NCI-H2107 treated with DMSO at 0.1 percent for 48 hours (cell line): Measurements from ENCODE around the gene RASGRF2.
"Not testable (repeated sequence)": the region's sequence is repeated elsewhere in the genome, so short reads cannot be mapped to it uniquely, and the experiment has no call there.

ENCODE experiments used
- DNase-seq: peaks from one replicate; lab custom pipeline; 2025; ENCODE audit not compliant: unreplicated experiment; lab: John Stamatoyannopoulos, UW

RASGRF2 gene

GRCh38 chr5:81019748-81020147, 59.6 kb downstream of the RASGRF2 start:
- no peak for DNase-seq

DNA sequence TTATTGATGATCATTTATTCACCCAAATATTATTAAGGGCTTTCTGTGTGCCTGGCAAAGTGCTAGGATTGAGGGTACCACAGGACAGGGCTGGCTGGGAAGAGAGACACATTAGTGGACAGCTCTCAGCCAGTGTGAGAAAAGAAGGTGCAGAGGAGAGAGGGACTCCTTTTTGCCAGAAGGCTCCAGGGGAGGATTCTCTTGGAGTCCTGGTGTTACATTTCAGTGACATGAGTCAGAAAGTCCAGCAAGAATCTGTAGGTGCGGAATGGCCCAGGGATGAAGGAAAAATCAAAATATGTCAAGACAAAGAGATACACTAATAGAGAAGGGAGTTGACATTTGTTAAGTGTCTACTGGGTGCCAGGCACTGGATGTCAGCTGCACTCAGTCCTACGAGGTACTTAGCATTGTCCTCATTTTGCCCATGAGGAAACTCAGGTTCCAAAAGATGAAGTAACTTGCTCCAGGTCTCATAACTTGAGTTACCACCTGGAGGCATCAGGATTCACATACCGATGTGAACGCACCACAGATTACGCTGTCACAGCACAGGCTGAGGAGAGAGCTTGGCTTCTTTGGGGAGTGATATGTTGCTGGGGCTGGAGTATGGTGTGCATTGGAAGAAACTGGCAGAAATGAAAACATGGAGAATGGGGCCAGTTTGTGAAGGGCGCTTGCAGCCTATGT, 60.5 kb downstream of the RASGRF2 start:
- no peak for DNase-seq

DNA sequence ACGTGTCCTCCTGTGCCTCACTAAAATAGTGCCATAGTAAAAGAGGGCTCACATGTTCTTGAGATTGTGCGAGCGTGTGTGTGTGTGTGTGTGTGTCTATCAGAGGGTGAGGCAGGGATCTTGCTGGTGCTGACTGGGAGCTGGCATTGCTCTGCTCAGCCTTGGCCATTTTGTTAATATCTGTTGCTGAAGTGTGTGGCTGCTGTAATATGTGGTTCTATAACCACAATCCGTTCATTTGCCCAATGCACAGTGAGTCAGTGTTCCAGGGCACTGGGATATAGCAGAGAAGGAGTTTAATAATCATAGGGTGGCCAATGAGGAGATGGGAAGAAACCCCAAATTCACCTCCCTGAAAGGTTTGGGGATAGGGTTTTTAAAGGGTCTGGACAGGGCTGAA, 61.3 kb downstream of the RASGRF2 start:
- DNase-seq, result no peak

DNA sequence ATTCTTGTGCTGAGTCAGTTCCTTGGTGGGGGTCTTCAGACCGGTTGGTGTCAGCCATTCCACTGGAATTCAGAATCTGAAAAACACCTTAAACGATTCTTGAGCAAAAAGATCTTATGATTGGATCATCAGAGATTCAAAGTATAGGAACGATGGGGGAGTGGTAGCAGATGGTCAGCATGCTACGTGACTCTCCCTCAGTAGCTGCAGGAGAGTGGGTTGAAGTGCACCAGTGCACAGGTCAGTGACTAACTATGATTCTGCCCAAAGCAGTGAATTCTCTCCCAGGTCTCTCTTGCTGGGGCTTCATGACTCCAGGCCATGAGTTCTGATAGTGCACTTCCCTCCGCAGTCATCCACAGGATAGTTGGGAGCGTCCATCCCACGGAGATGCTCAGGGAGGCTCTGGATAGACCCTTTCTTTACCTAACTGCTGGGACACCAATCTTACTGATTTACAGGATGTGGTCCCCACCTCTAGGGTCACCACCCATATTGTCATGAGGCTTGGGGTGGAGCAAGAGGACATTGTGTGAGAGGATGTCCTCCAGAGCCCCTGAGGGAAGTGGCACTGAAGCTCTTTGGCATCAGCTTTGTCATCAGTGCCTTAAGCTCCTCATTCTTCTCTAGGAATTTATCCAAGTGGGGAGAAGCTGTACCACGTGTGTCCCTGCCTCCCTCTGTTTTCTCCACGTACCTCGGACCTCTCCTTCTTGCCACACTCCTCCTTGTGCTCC, 62.0 kb downstream of the RASGRF2 start:
- no peak for DNase-seq

GRCh38 chr5:81022688-81023084, 62.5 kb downstream of the RASGRF2 start:
- DNase-seq, result no peak

DNA sequence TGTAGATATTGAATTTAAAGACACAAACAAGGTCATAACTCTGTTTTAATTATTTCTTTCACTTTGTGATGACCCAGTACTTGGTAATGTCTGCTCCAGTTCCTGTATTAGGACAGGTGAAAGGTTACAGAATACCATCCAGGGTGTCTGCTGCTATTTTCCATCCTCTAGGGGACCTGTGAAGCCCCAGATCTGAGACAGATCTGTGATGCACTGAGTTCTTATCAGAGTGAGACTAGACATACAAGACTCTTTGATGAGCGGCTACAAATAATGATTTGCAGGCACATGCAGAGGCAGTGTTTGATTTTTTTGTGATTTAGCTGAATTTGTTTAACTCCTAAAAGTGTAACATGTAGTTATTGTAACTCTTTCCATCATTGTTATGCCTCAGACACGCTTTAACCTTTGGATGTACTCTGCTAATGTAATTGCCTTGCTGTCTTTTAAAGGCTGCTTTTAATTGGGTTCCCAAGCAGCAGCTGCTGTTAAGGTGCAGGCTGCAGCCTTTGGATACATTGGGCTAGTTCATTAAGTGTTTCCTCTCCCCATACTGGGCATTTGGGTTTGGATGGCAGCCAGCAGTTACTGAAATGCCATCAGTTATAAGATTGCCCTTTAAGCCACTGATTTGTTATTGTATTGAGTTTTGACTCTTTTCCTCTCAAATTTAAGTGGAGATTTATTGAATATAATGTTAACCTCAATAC, 63.3 kb downstream of the RASGRF2 start:
- DNase-seq, result no peak

- DNase-seq, result no peak
These were observed 67.4 kb downstream of the RASGRF2 start for GRCh38 chr5:81027481-81028058.

GRCh38 chr5:81028888-81029287, 68.7 kb downstream of the RASGRF2 start:
- not testable (repeated sequence) for DNase-seq

- not testable (repeated sequence) for DNase-seq
These were observed 69.6 kb downstream of the RASGRF2 start for GRCh38 chr5:81029736-81030135.

DNA sequence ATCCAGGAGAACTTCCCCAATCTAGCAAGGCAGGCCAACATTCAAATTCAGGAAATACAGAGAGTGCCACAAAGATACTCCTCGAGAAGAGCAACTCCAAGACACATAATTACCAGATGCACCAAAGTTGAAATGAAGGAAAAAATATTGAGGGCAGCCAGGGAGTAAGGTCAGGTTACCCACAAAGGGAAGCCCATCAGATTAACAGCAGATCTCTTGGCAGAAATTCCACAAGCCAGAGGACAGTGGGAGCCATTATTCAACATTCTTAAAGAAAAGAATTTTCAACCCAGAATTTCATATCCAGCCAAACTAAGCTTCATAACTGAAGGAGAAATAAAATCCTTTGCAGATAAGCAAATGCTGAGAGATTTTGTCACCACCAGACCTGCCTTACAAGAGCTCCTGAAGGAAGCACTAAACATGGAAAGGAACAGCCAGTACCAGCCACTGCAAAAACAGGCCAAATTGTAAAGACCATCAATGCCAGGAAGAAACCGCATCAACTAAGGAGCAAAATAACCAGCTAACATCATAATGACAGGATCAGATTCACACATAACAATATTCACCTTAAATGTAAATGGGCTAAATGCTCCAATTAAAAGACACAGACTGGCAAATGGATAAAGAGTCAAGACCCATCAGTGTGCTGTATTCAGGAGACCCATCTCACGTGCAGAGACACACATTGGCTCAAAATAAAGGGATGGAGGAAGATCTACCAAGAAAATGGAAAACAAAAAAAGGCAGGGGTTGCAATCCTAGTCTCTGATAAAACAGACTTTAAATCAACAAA, 70.3 kb downstream of the RASGRF2 start:
- DNase-seq, result not testable (repeated sequence)

DNA sequence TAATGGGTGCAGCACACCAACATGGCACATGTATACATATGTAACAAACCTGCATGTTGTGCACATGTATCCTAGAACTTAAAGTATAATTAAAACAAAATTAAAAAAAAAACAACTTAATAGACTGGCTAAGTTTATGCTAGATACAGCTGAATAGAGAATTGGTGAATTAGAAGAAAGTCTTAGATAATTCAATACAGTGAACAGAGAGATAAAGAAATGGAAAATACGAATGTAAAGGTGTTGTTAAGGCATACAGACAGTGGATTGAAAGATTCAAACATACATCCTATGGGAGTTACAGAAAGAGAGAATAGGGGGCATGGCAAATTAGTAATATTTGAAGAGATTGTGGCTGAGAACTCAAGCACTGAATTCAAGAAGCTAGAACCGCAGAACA, 75.4 kb downstream of the RASGRF2 start:
- no peak for DNase-seq

GRCh38 chr5:81038495-81038894, 78.3 kb downstream of the RASGRF2 start:
- no peak for DNase-seq

DNA sequence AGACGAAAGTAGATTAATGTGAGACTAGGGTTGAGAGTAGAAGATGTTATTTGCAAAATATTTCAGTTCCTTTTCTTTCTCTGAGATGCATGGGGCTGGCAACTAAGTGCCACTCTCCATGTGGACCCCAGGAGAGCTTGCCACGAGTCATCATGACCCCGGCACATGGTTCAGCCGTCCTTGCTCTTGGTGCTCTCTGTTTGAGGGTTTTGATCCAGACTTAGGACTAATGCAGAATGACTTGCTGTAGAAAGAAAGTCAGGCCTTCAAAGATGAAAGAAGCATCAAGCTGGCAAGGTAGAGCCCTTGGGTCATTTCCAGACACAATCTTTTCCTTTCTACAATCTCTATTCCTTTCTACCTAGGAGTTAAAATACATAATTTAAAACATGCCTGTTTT, 84.7 kb downstream of the RASGRF2 start:
- no peak for DNase-seq

- no peak for DNase-seq
These were observed 85.2 kb downstream of the RASGRF2 start for GRCh38 chr5:81045389-81045807.

DNA sequence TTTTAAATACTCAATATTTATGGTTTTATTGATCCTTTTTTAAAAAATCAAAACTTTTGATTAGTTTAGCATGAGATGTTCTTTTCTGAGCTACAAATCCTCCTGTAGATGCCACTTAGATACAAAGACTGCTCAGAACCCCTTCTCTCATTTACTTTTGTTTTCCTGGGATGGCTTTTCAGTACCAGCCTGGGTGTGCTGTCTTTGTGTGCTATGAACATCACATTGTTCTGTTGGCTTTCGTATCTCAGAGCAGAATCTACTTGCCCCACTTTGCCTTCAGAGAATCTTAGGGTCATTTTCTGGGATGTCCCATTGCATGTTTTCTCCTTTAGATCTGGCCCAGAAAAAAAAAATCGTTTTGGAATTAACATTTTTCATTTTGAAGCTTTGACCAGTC, 85.9 kb downstream of the RASGRF2 start:
- DNase-seq, result no peak

DNA sequence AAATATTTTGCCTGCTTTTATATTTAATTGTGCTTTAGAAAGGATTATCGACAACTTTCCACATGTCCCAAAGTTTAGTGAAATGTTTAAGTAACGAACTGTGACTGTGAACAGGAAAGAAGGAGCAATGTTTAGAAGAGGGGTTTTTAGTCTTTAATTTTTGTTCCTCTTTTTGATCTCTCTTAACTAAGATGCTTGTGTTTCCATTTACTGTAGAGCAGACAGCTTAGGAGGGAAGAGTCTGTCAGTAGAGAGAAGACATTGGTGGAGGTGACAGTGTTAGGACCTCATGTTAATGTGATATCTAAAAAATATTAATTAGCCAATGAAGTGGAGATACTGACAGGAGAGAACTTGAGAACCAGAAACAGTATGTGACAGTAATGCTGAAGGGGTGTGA, 92.2 kb downstream of the RASGRF2 start:
- DNase-seq, result no peak

GRCh38 chr5:81053282-81053681, 93.1 kb downstream of the RASGRF2 start:
- not testable (repeated sequence) for DNase-seq

DNA sequence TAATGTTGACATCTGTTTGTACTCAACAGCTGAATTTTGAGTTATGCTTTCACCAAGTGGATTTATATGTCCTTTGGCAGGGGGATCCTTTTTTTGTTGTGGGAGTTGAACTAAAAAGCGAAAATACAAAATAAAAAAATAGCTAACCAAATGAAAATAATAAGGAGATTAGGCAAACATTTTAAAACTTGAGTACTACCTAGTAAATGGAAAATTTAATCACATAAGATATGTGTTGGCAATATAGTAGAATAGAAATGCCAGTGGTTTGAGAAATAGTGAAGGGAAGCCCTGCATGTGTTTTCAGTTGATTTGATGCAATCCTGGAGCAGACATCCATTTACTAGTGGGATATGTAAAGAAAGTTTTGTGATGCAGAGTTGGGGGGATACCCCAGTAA, 98.0 kb downstream of the RASGRF2 start:
- DNase-seq, result no peak

DNA sequence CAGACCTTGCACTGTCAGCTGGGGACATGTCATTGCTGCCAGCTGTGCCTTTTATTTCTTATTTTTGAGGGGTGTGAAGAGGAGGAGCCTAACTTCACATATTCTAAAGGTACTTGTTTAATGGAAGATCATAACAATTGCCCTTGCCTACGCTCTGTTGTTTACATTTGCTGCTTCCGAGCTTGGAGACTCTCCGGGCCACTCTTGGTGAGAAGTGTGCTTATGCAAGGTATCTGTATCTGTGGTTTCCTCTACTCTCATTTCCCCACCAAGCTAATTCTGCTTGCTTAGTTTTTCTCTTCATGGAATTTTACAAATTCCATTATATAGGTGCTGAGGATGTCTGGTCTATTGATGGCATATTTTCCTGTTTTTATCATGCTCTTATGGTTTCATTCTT, 105.3 kb downstream of the RASGRF2 start:
- no peak for DNase-seq

- no peak for DNase-seq
These were observed 105.9 kb downstream of the RASGRF2 start for GRCh38 chr5:81066102-81066501.

GRCh38 chr5:81067406-81067805, 107.2 kb downstream of the RASGRF2 start:
- no peak for DNase-seq
